ENCODE results near the gene MPP2.

Gene MPP2

GRCh38 chr17:43938838-43939182 is 31.5 kb upstream of the MPP2 start:
- FAIRE-seq (no peak), DNase-seq (ENCODE audit: insufficient read length, low spot score) (no peak)
- no peak for TF ChIP-seq CTCF (IDR thresholded peaks at IDR 0.05; ENCODE audit: insufficient read depth, missing control alignments)

- FAIRE-seq (no peak), DNase-seq (ENCODE audit: insufficient read length, low spot score) (no peak)
- TF ChIP-seq CTCF (IDR thresholded peaks at IDR 0.05; ENCODE audit: insufficient read depth, missing control alignments) = no peak
These were observed 29.1 kb upstream of the MPP2 start for GRCh38 chr17:43936434-43936833.

- no peak for DNase-seq (ENCODE audit: insufficient read length, low spot score)
- no peak for TF ChIP-seq CTCF (IDR thresholded peaks at IDR 0.05; ENCODE audit: insufficient read depth, missing control alignments)
- FAIRE-seq = no peak
These were observed 28.6 kb upstream of the MPP2 start for GRCh38 chr17:43935926-43936261.

GRCh38 chr17:43935204-43935925 is 28.0 kb upstream of the MPP2 start:
- no peak for TF ChIP-seq CTCF (IDR thresholded peaks at IDR 0.05; ENCODE audit: insufficient read depth, missing control alignments)
- FAIRE-seq = no peak
- no peak for DNase-seq (ENCODE audit: insufficient read length, low spot score)

GRCh38 chr17:43932923-43933322 is 25.6 kb upstream of the MPP2 start:
- TF ChIP-seq CTCF (IDR thresholded peaks at IDR 0.05; ENCODE audit: insufficient read depth, missing control alignments) = no peak
- DNase-seq (ENCODE audit: insufficient read length, low spot score) (no peak), FAIRE-seq (no peak)

GRCh38 chr17:43932357-43932756 is 25.0 kb upstream of the MPP2 start:
- FAIRE-seq = no peak
- TF ChIP-seq CTCF (IDR thresholded peaks at IDR 0.05; ENCODE audit: insufficient read depth, missing control alignments) = no peak
- DNase-seq (ENCODE audit: insufficient read length, low spot score) = no peak

- TF ChIP-seq CTCF (IDR thresholded peaks at IDR 0.05; ENCODE audit: insufficient read depth, missing control alignments) = no peak
- DNase-seq (ENCODE audit: insufficient read length, low spot score) (no peak), FAIRE-seq (no peak)
These were observed 23.8 kb upstream of the MPP2 start for GRCh38 chr17:43931062-43931571.

Data from D721Med (cell line).